Measurements from ENCODE around the gene DNAJC6.

- TF ChIP-seq CTCF (IDR thresholded peaks at IDR 0.05): no peak
- TF ChIP-seq POLR2A (IDR thresholded peaks at IDR 0.05): no peak
These were observed 131.1 kb downstream of the DNAJC6 start for GRCh38 chr1:65440322-65440900.

Measured in thyroid gland (tissue), 4 donors.